Vagina (tissue), 2 donors: ENCODE data around the gene HS6ST3.

Experiments used
- POLR2A ChIP-seq, 2 donors: fragments of 450-650 bp; IDR thresholded peaks; one replicate each; pipeline ENCODE4 v1.6.1; 2017; ENCODE audit warnings: antibody characterized with exemption in 2 of 2, mild to moderate bottlenecking in 2 of 2, moderate library complexity in 2 of 2
- POLR2AphosphoS5 ChIP-seq, 2 donors: sonication (generic); formaldehyde crosslinking; IDR thresholded peaks; one replicate each; pipeline ENCODE4 v1.9.0; 2017; ENCODE audit warnings: antibody characterized with exemption in 2 of 2, mild to moderate bottlenecking in 2 of 2, low read depth in 1 of 2; ENCODE audit not compliant: insufficient read depth in 1 of 2
- TF ChIP-seq, protein P1 (sequence below), 3 experiments: fragments of 450-650 bp in 2 of 3; fragments of 200-600 bp in 1 of 3; sonication (generic) in 1 of 3; IDR thresholded peaks; one replicate each; pipeline ENCODE4 v1.5.1; 2017 to 2019; ENCODE audit warnings: antibody characterized with exemption in 3 of 3, mild to moderate bottlenecking in 2 of 3, moderate library complexity in 2 of 3

DNA sequence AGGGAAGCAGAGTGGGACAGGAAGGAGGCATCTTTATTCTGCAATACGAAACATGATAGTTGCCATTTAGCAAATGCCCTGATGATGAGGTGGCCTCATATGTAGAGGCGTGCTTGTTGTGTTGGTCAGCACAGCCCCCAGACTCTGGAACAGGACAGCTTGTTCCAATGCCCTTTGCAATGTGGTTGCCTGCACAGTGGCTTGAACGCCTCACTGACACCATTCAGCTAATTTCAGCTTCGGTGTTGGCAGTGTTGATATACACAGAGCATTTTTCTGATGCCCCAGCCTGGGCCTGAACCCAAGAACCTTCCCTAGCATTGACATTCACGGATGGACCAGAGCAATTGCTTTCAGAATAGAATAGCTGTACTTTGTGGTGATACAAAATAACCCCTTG, 133.3 kb downstream of the HS6ST3 start:
- TF ChIP-seq, protein P1, sequence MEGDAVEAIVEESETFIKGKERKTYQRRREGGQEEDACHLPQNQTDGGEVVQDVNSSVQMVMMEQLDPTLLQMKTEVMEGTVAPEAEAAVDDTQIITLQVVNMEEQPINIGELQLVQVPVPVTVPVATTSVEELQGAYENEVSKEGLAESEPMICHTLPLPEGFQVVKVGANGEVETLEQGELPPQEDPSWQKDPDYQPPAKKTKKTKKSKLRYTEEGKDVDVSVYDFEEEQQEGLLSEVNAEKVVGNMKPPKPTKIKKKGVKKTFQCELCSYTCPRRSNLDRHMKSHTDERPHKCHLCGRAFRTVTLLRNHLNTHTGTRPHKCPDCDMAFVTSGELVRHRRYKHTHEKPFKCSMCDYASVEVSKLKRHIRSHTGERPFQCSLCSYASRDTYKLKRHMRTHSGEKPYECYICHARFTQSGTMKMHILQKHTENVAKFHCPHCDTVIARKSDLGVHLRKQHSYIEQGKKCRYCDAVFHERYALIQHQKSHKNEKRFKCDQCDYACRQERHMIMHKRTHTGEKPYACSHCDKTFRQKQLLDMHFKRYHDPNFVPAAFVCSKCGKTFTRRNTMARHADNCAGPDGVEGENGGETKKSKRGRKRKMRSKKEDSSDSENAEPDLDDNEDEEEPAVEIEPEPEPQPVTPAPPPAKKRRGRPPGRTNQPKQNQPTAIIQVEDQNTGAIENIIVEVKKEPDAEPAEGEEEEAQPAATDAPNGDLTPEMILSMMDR (IDR thresholded peaks at IDR 0.05): no peak
- TF ChIP-seq POLR2AphosphoS5 (IDR thresholded peaks at IDR 0.05; ENCODE audit: insufficient read depth in 1 of 2, low read depth in 1 of 2): no peak
- TF ChIP-seq POLR2A (IDR thresholded peaks at IDR 0.05): no peak
